Activated CD8-positive, alpha-beta memory T cell treated with anti-CD3 and anti-CD28 coated beads for 36 hours (primary cell): Measurements from ENCODE around the gene RSBN1L. TPM values are rescaled to one million over a fixed set of nuclear protein-coding genes. Genes with fewer than 3 reads are reported as not detected.
"Not testable (repeated sequence)": the region's sequence is repeated elsewhere in the genome, so short reads cannot be mapped to it uniquely, and the experiment has no call there.

Source experiments
- CTCF ChIA-PET: fragments of 350-600 bp; sonication (Branson Sonifier 250); formaldehyde crosslinking; loops from one replicate; lab custom pipeline; 2021; ENCODE audit warnings: antibody characterized with exemption; lab: Charles Lee
- POLR2A ChIA-PET: fragments of 350-600 bp; sonication (Branson Sonifier 250); formaldehyde crosslinking; loops from one replicate; lab custom pipeline; 2021; ENCODE audit warnings: antibody characterized with exemption; lab: Charles Lee
- total RNA-seq, 2 experiments: library from RNA; stranded (reverse); gene quantifications; one replicate each; pipeline ENCODE4 v1.2.3, GENCODE V29; 2021

The RSBN1L gene
- total RNA-seq, 2 experiments from 2014 or later, result 21.3 to 22.9 TPM

DNA sequence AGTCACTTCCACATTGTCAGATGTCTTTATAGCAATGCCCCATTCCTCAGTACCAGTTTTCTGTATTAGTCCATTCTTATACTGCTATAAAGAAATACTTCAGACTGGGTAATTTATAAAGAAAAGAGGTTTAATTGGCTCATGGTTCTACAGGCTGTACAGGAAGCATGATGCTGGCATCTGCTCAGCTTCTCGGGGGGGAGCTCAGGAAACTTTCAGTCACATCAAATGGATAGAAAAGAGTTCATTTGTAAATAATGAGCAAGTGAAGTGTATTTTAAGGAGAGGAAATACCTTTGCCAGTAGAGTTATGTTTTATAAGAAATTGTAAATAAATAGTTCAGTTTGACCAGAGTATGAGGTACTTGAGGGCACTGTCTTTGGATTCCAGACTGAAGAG, 51.5 kb downstream of the RSBN1L start:
- ChIA-PET POLR2A (no interaction called here), CTCF (interaction anchor here (1.0 kb wide), 1 partner anchor 12 kb away, joined by 3 read pairs; no protein-coding TSS in a partner anchor)

DNA sequence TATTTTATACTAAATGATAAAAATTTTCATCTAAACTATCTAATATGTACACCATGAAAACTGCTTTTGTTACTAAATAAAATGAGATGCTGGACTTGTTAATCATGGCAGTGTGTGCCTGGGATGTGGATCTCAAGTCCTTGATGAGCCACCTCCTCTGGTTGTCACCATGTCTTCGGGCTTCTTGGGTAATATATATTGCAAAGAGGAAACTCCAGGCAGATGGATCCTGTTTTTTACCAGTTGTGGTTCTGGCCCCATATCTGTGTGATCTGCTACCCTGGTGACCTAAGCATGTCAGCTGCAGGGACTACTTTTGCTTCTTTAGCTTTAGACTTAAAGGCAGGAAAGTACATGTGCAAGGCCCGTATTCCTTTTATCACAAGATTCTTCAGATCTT, 55.8 kb downstream of the RSBN1L start:
- ChIA-PET CTCF (no interaction called here), POLR2A (no interaction called here)

DNA sequence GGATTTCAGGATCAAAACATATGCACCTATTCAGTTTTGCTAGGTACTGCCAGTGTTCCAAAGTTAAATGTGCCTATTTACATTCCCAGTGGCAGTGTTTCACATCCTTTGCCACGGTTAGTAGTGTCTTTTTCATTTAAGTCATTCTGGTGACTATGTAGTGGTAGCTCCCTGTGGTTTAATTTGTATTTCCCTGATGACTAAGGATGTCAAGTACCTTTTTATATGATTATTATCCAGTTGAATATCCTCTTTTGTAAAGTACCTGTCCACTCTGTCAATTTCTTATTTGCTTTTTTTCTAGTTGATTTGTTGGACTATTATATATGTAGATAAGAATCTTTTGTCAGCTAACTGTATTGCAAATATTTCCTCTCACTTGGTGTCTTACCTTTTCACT, 56.9 kb downstream of the RSBN1L start:
- CTCF ChIA-PET, result interaction anchor here (0.9 kb wide), 1 partner anchor 102 kb away, joined by 4 read pairs; no protein-coding TSS in a partner anchor
- POLR2A ChIA-PET, result no interaction called here

DNA sequence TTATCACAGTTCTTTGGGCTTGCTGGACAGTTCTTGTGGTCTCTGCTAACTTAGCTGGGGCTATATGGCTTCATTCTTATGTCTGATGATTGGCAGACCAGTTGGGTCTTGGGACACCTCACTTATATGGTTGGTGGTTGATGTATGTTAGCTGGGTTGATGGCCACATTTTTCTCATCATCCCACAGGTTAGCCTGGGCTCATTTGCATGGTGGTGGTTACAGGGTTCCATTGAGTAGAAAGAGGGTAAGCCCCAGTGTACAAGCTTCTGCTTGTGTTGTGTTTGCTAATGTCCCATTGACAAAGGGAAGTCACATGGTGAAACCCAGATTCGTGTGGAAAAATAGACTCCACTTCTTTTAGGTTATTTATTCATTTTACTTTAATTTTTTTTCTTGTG, 61.3 kb downstream of the RSBN1L start:
- ChIA-PET POLR2A (no interaction called here), CTCF (interaction anchor here (1.0 to 3.0 kb wide), 3 partner anchors 17 to 106 kb away, joined by 3 to 16 read pairs (median 4); no protein-coding TSS in a partner anchor)

DNA sequence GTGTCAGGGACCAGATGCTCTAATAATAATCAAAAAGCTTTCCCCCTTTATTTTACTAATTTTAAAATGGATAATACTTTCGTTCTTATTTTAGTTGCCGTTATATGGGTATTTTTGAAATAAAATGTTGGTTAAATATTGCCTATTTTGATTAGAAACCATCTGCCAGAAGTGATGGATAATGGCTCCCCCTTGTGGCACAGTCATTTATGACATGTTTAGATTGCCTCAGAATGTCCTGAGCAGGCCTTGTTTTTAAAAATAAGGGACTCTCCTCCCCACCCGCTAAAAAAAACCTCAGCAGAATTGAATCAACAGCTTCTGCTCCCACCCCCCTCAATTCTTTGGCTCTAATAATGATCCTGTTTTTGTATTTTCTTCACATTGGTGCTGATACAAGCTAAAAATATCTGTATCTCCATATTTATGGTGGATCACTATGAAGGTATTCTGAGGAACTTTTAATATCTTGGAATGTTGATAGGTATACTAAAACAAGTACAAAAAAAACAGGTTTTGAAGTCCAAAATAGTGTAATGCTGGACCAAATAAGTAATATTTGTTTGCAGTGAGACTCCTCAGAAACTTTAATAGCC, 63.1 kb downstream of the RSBN1L start:
- CTCF ChIA-PET, result interaction anchor here (0.6 to 1.6 kb wide), 11 partner anchors 12 to 131 kb away, joined by 3 to 9 read pairs (median 3); no protein-coding TSS in a partner anchor
- POLR2A ChIA-PET, result no interaction called here

DNA sequence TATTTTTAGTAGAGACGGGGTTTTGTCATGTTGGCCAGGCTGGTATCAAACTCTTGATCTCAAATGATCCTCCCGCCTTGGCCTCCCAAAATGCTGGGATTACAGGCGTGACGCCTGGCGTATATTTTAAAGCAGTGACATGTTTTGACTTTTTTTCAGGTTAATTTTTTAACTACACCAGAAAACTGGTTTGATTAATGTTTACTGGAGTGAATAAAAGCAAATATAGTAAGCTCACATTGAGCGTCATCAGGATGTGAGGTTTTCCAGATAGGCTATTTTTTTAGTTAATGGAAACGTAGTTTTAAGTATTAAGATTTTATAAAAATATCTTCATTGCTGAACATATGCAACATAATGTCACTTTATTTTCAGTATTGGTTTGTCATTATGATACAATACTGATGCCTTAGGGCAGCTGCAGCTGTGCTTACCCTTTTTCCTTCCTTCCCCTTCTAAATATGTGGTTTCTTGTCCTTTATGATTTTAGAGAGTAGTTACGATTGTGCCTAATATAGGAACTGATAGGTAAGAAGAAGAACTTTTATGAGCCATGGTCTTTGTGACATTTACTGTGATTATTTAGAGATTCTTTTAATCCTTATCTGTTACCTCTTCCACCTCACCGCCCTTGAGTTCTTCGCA, 64.7 kb downstream of the RSBN1L start:
- POLR2A ChIA-PET, result interaction anchor here (0.5 kb wide), 1 partner anchor 255 kb away, joined by 3 read pairs; no protein-coding TSS in a partner anchor
- CTCF ChIA-PET, result no interaction called here

DNA sequence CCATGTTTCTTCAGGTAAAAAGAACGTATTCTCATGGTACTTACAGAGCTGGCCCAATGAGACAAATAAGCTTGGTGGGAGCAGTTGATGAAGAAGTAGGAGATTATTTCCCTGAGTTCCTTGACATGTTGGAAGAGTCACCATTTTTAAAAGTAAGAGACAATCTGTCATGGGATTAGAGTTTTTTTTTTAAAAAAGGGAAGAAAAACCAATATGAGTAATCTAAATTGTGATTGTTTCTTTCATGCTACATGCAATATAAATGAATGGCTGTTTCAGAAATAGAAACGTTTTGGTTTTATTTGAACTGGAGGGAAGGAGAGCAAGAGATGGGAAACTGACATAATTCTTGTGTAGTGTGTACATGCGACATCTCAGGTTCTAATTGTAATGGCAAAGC, 69.2 kb downstream of the RSBN1L start:
- ChIA-PET CTCF (interaction anchor here (1.7 kb wide), 1 partner anchor 114 kb away, joined by 4 read pairs; no protein-coding TSS in a partner anchor), POLR2A (no interaction called here)

DNA sequence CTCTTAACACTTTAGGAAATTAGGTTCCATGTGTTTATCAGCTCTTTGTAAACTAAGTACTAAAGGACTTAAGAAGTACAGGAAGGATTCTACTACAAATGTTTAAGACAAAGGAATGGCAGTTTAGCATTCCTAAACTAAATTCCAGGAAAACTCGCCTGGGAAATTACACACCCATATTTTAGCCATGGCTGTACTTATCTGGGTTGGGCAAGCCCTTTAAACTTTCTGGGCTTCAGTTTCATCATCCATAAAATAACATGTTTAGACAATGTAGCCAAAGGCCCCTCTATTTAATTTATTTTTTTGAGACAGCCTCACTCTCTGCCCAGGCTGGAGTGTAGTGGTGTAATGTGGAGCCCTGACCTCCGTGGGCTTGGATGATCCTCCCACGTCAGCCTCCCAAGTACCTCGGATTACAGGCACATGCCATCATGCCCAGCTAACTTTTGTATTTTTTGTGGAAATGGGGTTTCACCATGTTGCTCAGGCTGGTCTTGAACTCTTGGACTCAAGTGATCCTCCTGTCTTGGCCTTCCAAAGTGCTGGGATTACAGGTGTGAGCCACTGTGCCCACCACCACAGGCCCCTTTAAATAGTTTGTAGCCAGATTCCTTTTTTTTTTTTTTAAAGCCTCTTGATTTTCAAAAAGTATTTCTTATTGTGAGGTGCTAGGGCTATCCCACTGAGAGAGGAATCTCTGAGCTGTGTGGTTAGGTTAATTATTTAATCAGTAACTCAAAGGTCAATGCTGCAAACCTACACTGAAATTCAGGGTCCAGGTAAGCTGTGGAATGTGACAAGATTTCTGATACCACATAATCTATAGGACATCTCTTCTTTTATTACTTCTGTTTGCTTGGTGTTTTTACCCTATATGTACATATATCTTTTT, 69.9 kb downstream of the RSBN1L start:
- CTCF ChIA-PET, result interaction anchor here (0.7 to 1.7 kb wide), 2 partner anchors 115 to 526 kb away, joined by 3 to 4 read pairs; no protein-coding TSS in a partner anchor
- POLR2A ChIA-PET, result no interaction called here

DNA sequence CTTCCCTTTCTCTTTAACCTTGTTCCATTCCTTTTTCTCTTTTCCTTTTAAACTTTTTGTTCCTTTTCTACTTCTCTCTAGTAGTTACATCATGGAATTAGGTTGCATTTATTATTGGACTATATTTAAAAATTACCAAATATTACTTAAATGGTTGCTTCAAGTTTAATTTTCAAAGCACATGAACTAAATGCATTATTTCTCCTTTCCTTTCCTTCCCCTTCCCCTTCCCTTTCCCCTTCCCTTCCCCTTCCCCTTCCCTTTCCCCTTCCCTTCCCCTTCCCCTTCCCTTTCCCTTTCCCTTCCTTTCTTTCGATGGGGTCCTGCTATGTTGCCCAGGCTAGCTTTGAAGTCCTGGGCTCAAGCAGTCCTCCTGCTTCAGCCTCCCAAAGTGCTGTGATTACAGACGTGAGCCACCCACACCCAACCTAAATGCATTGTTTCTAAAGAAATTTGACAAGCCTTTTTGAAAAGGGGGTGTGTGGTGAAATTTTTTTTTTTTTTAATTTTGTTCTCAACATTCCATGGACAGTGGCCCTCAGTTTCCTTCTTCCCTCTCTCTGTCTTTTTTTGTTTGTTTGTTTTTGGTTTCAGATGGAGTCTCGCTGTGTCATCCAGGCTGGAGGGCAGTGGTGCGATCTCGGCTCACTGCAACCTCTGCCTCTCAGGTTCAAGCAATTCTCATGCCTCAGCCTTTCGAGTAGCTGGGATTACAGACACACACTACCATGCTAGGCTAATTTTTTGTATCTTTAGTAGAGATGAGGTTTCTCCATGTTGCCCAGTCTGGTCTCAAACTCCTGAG, 70.7 kb downstream of the RSBN1L start:
- ChIA-PET POLR2A (no interaction called here), CTCF (interaction anchor here (0.7 to 1.7 kb wide), 2 partner anchors 116 to 527 kb away, joined by 3 to 4 read pairs; no protein-coding TSS in a partner anchor)

DNA sequence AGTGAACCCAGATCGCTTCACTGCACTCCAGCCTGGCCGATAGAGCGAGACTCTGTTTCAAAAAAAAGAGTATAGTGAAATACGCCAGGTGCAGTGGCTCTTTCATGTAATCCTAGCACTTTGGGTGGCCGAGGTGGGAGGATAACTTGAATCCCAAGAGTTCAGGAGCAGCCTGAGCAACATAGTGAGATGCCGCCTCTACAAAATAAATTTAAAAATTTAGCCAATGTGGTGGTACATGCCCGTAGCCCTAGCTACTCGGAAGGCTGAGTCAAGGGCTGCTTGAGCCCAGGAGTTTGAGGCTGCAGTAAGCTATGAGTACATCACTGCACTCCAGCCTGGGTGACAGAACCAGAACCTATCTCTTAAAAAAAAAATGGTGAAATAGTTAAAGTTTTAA, 74.1 kb downstream of the RSBN1L start:
- CTCF ChIA-PET, result no interaction called here
- POLR2A ChIA-PET, result no interaction called here

DNA sequence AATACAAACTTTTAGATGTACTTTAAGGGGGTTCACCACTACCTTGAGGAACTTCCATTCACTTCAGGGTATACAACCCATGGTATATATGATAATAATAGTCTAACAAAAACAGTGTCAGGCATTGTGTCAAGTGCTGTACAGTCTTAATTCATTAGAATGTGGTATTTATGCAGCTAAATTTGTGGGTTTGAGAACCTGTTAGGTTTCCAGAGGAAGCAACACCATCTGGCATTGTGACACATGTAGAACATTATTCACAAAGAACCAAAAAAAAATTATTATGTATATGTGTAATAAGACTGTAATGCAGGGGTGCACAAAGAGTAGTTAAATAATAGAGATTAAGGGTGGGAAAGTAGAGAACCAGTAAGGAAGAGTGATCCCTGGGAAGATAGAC, 75.6 kb downstream of the RSBN1L start:
- ChIA-PET CTCF (interaction anchor here (0.6 to 0.8 kb wide), 2 partner anchors 13 to 119 kb away, joined by 3 to 4 read pairs; no protein-coding TSS in a partner anchor), POLR2A (no interaction called here)

DNA sequence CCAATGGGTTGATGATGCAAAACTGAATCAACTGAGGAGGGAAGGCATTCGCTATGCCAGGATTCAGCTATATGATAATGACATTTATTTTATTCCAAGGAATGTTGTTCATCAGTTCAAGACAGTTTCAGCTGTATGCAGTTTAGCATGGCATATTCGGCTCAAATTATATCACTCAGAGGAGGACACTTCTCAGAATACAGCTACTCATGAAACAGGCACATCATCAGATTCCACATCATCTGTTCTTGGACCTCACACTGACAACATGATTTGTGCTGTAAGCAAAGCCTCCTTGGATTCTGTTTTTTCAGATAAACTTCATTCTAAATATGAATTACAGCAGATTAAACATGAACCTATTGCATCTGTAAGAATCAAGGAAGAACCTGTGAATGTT, 82.3 kb downstream of the RSBN1L start:
- ChIA-PET POLR2A (no interaction called here), CTCF (interaction anchor here (1.5 kb wide), 1 partner anchor 20 kb away, joined by 4 read pairs; the partner anchor contains the start of genes PHTF2 and TMEM60)

DNA sequence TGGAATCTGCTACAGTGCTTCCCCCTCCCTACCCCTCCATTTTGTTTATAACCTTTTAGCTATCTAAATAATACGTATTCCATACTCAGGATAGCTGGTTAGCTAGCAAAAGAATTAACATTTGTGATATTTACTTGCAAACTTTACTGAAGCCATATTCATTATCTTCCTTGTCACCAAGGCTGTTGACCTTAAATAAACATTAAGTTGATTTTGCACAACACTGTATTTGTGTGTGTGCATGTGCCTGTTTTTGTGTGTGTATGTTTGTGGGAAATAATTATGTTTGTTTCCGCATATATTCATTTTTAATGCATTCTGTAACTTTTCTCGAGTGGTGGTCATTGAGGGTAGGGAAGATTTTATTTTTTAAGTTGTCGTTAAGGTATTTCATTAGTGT, 86.1 kb downstream of the RSBN1L start:
- ChIA-PET CTCF (no interaction called here), POLR2A (no interaction called here)

DNA sequence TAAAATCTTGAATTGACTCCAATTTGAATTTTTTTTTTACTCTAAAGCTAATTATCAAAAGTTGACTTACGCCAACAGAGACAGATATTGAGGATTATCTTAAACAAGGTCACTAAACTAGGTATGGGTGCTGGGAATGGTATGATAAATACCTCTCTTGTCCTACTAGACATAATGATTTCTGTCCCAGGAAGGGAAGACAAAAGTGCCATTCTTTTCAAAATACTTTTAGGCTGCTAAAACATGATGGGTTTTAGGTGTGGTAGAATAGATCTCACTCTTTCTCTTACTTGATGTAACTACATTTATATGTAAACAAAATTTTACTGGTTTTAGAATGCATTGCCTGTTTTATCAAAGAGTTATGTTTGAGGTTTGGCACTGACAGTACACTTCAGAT, 86.9 kb downstream of the RSBN1L start:
- ChIA-PET POLR2A (interaction anchor here (0.6 kb wide), 1 partner anchor 103 kb away, joined by 3 read pairs; no protein-coding TSS in a partner anchor), CTCF (no interaction called here)

DNA sequence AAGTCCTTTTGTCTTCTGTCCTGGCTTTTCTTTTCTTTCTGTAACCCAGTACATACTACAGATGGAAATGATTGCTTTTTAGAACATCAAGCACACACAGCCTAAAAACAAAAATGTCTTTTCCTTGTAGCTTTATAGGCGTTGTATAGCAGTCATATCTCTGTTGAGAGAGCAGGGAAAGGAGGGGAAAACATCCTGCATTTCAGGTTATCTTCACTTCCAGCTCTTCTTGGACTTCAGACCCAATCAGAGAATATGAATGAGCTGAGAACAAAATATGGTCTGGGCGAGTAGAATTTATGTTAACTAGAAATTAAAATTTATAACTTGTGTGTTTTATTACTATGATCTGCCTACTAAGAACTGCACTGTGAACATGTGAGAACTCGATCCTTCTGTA, 87.3 kb downstream of the RSBN1L start:
- CTCF ChIA-PET, result no interaction called here
- POLR2A ChIA-PET, result interaction anchor here (0.6 kb wide), 1 partner anchor 103 kb away, joined by 3 read pairs; no protein-coding TSS in a partner anchor

DNA sequence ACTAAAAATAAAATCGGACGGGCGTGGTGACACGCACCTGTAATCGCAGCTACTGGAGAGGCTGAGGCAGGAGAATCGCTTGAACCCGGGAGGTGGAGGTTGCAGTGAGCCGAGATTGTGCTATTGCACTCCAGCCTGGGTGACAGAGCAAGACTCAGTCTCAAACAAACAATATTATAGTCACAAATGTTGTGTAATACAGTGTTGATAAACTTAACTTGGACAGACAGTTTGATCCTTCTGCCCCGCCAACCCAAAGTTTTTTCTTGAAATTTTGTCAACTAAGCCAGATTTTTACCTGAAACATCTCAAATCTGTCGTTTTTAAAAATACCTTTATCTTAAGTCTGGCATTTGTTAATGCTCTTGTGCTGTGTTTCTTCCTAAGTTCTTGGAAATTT, 88.2 kb downstream of the RSBN1L start:
- POLR2A ChIA-PET, CTCF ChIA-PET: not testable (repeated sequence)

DNA sequence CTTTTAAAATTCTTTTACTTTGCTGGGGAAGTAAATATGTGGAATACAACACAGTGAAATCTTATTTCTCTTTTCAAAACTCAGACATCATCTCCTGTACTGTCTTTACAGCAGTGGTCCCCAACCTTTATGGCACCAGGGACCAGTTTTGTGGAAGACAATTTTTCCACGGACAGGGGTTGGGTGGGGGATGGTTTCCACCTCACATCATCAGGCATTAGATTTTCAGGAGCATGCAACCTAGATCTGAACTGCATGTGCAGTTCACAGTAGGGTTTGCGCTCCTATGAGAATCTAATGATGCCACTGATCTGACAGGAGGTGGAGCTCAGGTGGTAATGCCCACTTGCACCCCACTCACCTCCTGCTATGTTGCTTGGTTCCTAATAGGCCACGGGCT, 89.8 kb downstream of the RSBN1L start:
- ChIA-PET POLR2A (no interaction called here), CTCF (no interaction called here)

DNA sequence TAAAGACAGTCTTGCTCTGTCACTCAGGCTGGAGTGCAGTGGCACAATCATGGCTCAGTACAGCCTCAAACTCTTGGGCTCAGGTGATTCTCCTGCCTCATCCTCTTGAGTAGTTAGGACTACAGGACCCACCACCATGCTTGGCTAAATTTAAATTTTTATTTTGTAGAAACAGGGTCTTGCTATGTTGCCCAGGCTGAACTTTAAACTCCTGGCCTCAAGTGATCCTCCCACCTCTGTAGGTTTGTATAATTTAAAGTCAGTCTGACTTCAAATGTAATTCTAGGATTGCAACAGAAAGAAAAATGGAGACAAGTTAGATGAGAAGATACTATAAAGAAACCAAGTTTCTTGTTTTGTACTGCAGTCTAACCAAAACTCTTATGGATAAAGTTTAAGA, 90.5 kb downstream of the RSBN1L start:
- CTCF ChIA-PET, result no interaction called here
- POLR2A ChIA-PET, result no interaction called here
